SK-N-SH (cell line): ENCODE data around the gene MLLT3. TPM values are rescaled to one million over a fixed set of nuclear protein-coding genes. Genes with fewer than 3 reads are reported as not detected.

Source experiments
- CTCF ChIA-PET: fragments of 300-600, 350-600 bp; formaldehyde crosslinking; extraction: SDS; loops from one replicate; lab custom pipeline; 2021; lab: Yijun Ruan, JAX
- POLR2A ChIA-PET: fragments of 350-600 bp; sonication (Branson Sonifier 250); formaldehyde crosslinking; extraction: SDS; loops from one replicate; lab custom pipeline; 2020; ENCODE audit warnings: antibody characterized with exemption, inconsistent platforms; lab: Yijun Ruan, JAX
- DNase-seq: peaks from one replicate; pipeline ENCODE4 v3.0.0; 2012
- H2AFZ ChIP-seq: fragments of 200-600 bp; sonication (generic); 2 replicates; pipeline ENCODE4 v1.8.1; 2016; ENCODE audit warnings: antibody characterized with exemption, mild to moderate bottlenecking, low read depth
- H3F3A ChIP-seq: fragments of 200-600 bp; sonication (generic); replicated peaks from 2 replicates; pipeline ENCODE3; 2016; ENCODE audit warnings: antibody characterized with exemption, mild to moderate bottlenecking; ENCODE audit not compliant: insufficient read depth
- H3K27ac ChIP-seq, 2 experiments: fragments of 200-500 bp in 1 of 2; fragments of 200-600 bp in 1 of 2; sonication (Bioruptor generic) in 1 of 2; sonication (generic), shearing (Covaris generic) in 1 of 2; 2 replicates each; pipeline versions ENCODE4 v1.5.1 to v1.6.1; 2014 to 2016; ENCODE audit warnings: low read depth in 2 of 2, inconsistent platforms in 1 of 2, low read length in 1 of 2, mild to moderate bottlenecking in 1 of 2, mixed read lengths in 1 of 2
- H3K27me3 ChIP-seq: fragments of 200-600 bp; sonication (generic), shearing (Covaris generic); 2 replicates; pipeline ENCODE4 v1.6.1; 2016; ENCODE audit warnings: mixed run types; ENCODE audit not compliant: insufficient read depth
- H3K36me3 ChIP-seq, 2 experiments: fragments of 200-500 bp in 1 of 2; fragments of 200-600 bp in 1 of 2; sonication (Bioruptor generic) in 1 of 2; sonication (generic) in 1 of 2; replicated peaks in 1 of 2; 2 replicates each; pipeline versions ENCODE3 to v1.5.1; 2014 to 2016; ENCODE audit warnings: low read length in 1 of 2, mild to moderate bottlenecking in 1 of 2; ENCODE audit not compliant: insufficient read depth in 2 of 2, control insufficient read depth in 1 of 2
- H3K4me1 ChIP-seq, 2 experiments: fragments of 200-500 bp in 1 of 2; fragments of 200-600 bp in 1 of 2; sonication (Bioruptor generic) in 1 of 2; sonication (generic), shearing (Covaris generic) in 1 of 2; 2 replicates each; pipeline versions ENCODE4 v1.5.1 to v1.6.1; 2014 to 2016; ENCODE audit warnings: low read depth in 1 of 2, low read length in 1 of 2, mixed run types in 1 of 2; ENCODE audit not compliant: insufficient read depth in 2 of 2, control insufficient read depth in 1 of 2
- H3K4me2 ChIP-seq: fragments of 200-600 bp; sonication (generic), shearing (Covaris generic); 2 replicates; pipeline ENCODE4 v1.6.1; 2017; ENCODE audit warnings: mixed run types
- H3K4me3 ChIP-seq, 2 experiments: fragments of 200-500 bp in 1 of 2; fragments of 200-600 bp in 1 of 2; sonication (Bioruptor generic) in 1 of 2; sonication (generic), shearing (Covaris generic) in 1 of 2; 2 replicates each; pipeline versions ENCODE4 v1.5.1 to v1.8.1; 2014 to 2016; ENCODE audit warnings: low read depth in 2 of 2, inconsistent platforms in 1 of 2, low read length in 1 of 2, mild to moderate bottlenecking in 1 of 2, mixed read lengths in 1 of 2, moderate library complexity in 1 of 2
- H3K79me2 ChIP-seq: fragments of 200-600 bp; sonication (generic); 2 replicates; pipeline ENCODE4 v1.8.1; 2017; ENCODE audit warnings: mild to moderate bottlenecking; ENCODE audit not compliant: insufficient read depth
- H3K9ac ChIP-seq: fragments of 200-600 bp; sonication (generic); 2 replicates; pipeline ENCODE4 v1.6.1; 2017; ENCODE audit warnings: mixed run types
- H3K9me2 ChIP-seq: fragments of 200-600 bp; sonication (generic); 2 replicates; pipeline ENCODE4 v1.6.1; 2017; ENCODE audit warnings: mixed run types
- H3K9me3 ChIP-seq: fragments of 200-600 bp; sonication (generic); 2 replicates; pipeline ENCODE4 v1.6.1; 2017; ENCODE audit warnings: mixed run types, mild to moderate bottlenecking, moderate library complexity
- H4K20me1 ChIP-seq: fragments of 200-600 bp; sonication (generic); 2 replicates; pipeline ENCODE4 v1.6.1; 2017; ENCODE audit warnings: mild to moderate bottlenecking, mixed run types; ENCODE audit not compliant: insufficient read depth
- CHD2 ChIP-seq: fragments of 150-350 bp; IDR thresholded peaks from 2 replicates; pipeline ENCODE4 v1.6.1; 2018; ENCODE audit warnings: low read length; ENCODE audit not compliant: partially characterized antibody
- EP300 ChIP-seq, 2 experiments: IDR thresholded peaks; 2 replicates each; pipeline versions ENCODE4 v1.4.0 to v1.6.1; 2012; ENCODE audit warnings: borderline replicate concordance in 1 of 2, low read depth in 1 of 2, low read length in 1 of 2
- FOXJ3 ChIP-seq: sonication (generic); formaldehyde crosslinking; IDR thresholded peaks from 2 replicates; pipeline ENCODE4 v1.5.1; 2020; ENCODE audit warnings: mild to moderate bottlenecking, missing genetic modification reagents
- GABPA ChIP-seq: IDR thresholded peaks from 2 replicates; pipeline ENCODE4 v1.4.0; 2012; ENCODE audit warnings: low read depth, mild to moderate bottlenecking
- GATA2 ChIP-seq: sonication (generic); formaldehyde crosslinking; IDR thresholded peaks from 2 replicates; pipeline ENCODE4 v1.5.0; 2020; ENCODE audit warnings: mild to moderate bottlenecking, missing genetic modification reagents
- IRF3 ChIP-seq: fragments of 150-350 bp; IDR thresholded peaks from 2 replicates; pipeline ENCODE4 v1.6.1; 2016; ENCODE audit warnings: mild to moderate bottlenecking, low read depth, low read length
- JUND ChIP-seq: IDR thresholded peaks from 2 replicates; pipeline ENCODE4 v1.4.0; 2012
- NFIC ChIP-seq: IDR thresholded peaks from 2 replicates; pipeline ENCODE4 v1.4.0; 2012; ENCODE audit warnings: borderline replicate concordance
- NRF1 ChIP-seq: IDR thresholded peaks from 2 replicates; pipeline ENCODE4 v1.6.1; 2012; ENCODE audit warnings: low read depth, mild to moderate bottlenecking, low read length
- PBX3 ChIP-seq: IDR thresholded peaks from 2 replicates; pipeline ENCODE4; 2012
- RAD21 ChIP-seq: IDR thresholded peaks from 2 replicates; pipeline ENCODE4 v1.6.1; 2012; ENCODE audit warnings: mild to moderate bottlenecking, low read length
- REST ChIP-seq: IDR thresholded peaks from 2 replicates; pipeline ENCODE4 v1.6.1; 2012; ENCODE audit warnings: mild to moderate bottlenecking, low read depth, low read length, moderate library complexity
- RXRA ChIP-seq: IDR thresholded peaks from 2 replicates; pipeline ENCODE4 v1.4.0; 2012; ENCODE audit warnings: low read depth, mild to moderate bottlenecking, borderline replicate concordance
- SIN3A ChIP-seq: IDR thresholded peaks from 2 replicates; pipeline ENCODE4 v1.6.1; 2012; ENCODE audit warnings: low read depth, mild to moderate bottlenecking, low read length, moderate library complexity, borderline replicate concordance
- SMC3 ChIP-seq: IDR thresholded peaks from 2 replicates; pipeline ENCODE4 v1.6.1; 2012; ENCODE audit warnings: low read depth, low read length, improper control_type of control experiment
- USF2 ChIP-seq: fragments of 150-350 bp; IDR thresholded peaks from 2 replicates; pipeline ENCODE4 v1.6.1; 2017; ENCODE audit warnings: antibody characterized with exemption, low read length, low read depth, borderline replicate concordance
- YY1 ChIP-seq: IDR thresholded peaks from 2 replicates; pipeline ENCODE4 v1.4.0; 2012; ENCODE audit warnings: low read depth, mild to moderate bottlenecking
- ZBTB33 ChIP-seq: IDR thresholded peaks from 2 replicates; pipeline ENCODE4 v1.4.0; 2012; ENCODE audit warnings: low read depth, borderline replicate concordance
- WGBS: methylation state at CpG from one replicate; pipeline ENCODE4 v1.1.6; 2017; ENCODE audit warnings: low lambda C conversion rate; 5-methylcytosine and 5-hydroxymethylcytosine counted together
- polyA plus RNA-seq, 3 experiments: library from polyadenylated mRNA; depleted of rRNA; stranded (reverse); fragments of >200 nt; gene quantifications; 2 replicates each; pipeline ENCODE4 v1.2.3, GENCODE V29; 2012

Gene MLLT3
- polyA plus RNA-seq, 1 of the 3 experiments (the other 2 are of a cell fraction) = 3.9 TPM

- no peak for TF ChIP-seq FOXJ3 (CRISPR knock-in tag)
Measured at GRCh38 chr9:20650313-20650712, 28.0 kb upstream of the MLLT3 start (continued).

- Histone ChIP-seq H3K79me2 (no peaks in the 10 kb centered on the region), H4K20me1 (no peaks in the 10 kb centered on the region), H3K4me3 (no peak overlapping the region), H3K4me1 (no peaks in the 10 kb centered on the region; a peak in 2 of 4 replicates), H3K9ac (no peak overlapping the region), H3F3A (no peaks in the 10 kb centered on the region), H3K27ac (no peak overlapping the region), H3K36me3 (no peaks in the 10 kb centered on the region), H3K27me3 (no peaks in the 10 kb centered on the region), H3K9me3 (peaks cover 4% of the 10 kb centered on the region; the same call in 1 of the 2 replicates), H3K9me2 (no peaks in the 10 kb centered on the region; the same call in 1 of the 2 replicates), H2AFZ (no peak overlapping the region), H3K4me2 (no peak overlapping the region)
- CTCF ChIA-PET = interaction anchor here (0.6 to 1.4 kb wide), 2 partner anchors 22 to 158 kb away, joined by 3 read pairs; no protein-coding TSS in a partner anchor
- no peak for DNase-seq
- TF ChIP-seq JUND = no peak
- no peak for TF ChIP-seq GABPA
- no peak for TF ChIP-seq USF2
- no peak for TF ChIP-seq CHD2
- TF ChIP-seq GATA2 (CRISPR knock-in tag) = no peak
- no peak for TF ChIP-seq ZBTB33
- TF ChIP-seq PBX3 = no peak
- 50% methylated on average over 1 of the region's 1 CpG for WGBS
- POLR2A ChIA-PET = no interaction called here
Measured at GRCh38 chr9:20649381-20649780, 27.1 kb upstream of the MLLT3 start.

- 78% methylated on average over 4 of the region's 4 CpGs for whole genome bisulfite sequencing
- POLR2A ChIA-PET = no interaction called here
- TF ChIP-seq EP300 (IDR thresholded peaks at IDR 0.05; ENCODE audit: borderline replicate concordance in 1 of 2, low read depth in 1 of 2, low read length in 1 of 2) (no peak), RAD21 (no peak), IRF3 (no peak), SIN3A (no peak), RXRA (no peak), GATA2 (CRISPR knock-in tag) (no peak), REST (no peak), NRF1 (no peak), YY1 (no peak), SMC3 (no peak), NFIC (no peak)
Measured at GRCh38 chr9:20646656-20647055, 24.4 kb upstream of the MLLT3 start.

More at GRCh38 chr9:20646656-20647055, 24.4 kb upstream of the MLLT3 start:
- Histone ChIP-seq H3K27me3 (no peaks in the 10 kb centered on the region), H3K4me3 (no peak overlapping the region), H3K4me1 (no peaks in the 10 kb centered on the region; a peak in 1 of 4 replicates), H3K27ac (no peak overlapping the region), H3K9me2 (no peaks in the 10 kb centered on the region; the same call in 1 of the 2 replicates), H2AFZ (no peak overlapping the region), H3K9ac (no peak overlapping the region), H3K79me2 (no peaks in the 10 kb centered on the region), H3F3A (no peaks in the 10 kb centered on the region), H3K36me3 (no peaks in the 10 kb centered on the region), H3K9me3 (peaks cover 4% of the 10 kb centered on the region; the same call in 1 of the 2 replicates), H4K20me1 (no peaks in the 10 kb centered on the region), H3K4me2 (no peak overlapping the region)
- DNase-seq = no peak
- CTCF ChIA-PET = no interaction called here
